ENCODE results near the gene RYR1.
A peak's percentile ranks its signal among the peaks of the same experiment; 100 is the strongest.

Gene RYR1

GRCh38 chr19:38427035-38427677 is 6.3 kb upstream of the RYR1 start:
- peak in 1 of 2 donors; percentile 3 for DNase-seq

DNA sequence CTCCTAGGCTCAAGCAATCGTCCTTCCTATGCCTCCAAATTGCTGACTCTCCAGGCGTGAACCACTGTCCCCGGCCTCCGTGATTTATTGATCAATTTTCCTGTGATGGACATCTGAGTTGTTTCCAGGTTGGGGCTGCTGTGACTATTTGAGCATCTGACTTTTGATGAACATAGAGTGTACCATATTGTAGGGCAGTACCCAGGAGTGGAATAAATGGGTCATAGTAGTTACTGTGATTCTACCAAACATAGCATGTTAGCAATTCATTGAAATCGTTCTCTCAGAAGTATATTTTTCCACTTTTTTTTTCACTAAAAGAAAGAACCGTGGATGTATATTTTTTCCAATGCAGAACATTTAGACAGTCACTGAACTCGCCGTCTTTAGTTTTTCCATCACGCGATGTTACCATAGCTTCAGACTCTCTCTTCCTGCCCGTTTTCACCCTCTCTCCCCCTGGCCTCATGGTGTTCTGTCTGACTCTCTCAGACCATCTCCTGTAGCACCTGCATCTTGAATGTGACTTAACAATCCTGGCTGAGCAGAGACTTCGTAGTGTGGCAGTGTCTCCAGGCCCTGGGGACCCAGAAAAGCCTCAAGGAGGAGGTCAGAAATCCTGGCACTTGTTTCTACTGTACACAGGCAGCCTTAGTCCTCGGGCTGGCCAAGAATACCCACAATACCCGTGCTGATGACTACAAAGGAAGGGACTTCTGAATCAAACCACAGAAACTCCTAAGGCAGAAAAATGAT is 4.3 kb upstream of the RYR1 start:
- DNase-seq = no peak

DNA sequence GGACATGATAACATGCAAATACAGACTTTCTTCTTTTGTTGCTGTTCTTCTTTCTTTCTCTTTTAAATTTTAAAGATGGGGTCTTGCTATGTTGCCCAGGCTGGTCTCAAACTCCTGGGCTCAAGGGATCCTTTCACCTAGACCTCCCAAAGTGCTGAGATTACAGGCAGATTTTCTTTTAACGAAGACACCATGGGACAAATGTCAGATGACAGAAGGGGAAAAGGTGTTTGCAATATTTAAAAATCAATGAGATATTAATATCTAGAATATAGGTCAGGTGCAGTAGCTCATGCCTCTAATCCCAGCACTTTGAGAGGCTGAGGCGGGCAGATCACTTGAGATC is 3.7 kb upstream of the RYR1 start:
- DNase-seq = no peak

DNA sequence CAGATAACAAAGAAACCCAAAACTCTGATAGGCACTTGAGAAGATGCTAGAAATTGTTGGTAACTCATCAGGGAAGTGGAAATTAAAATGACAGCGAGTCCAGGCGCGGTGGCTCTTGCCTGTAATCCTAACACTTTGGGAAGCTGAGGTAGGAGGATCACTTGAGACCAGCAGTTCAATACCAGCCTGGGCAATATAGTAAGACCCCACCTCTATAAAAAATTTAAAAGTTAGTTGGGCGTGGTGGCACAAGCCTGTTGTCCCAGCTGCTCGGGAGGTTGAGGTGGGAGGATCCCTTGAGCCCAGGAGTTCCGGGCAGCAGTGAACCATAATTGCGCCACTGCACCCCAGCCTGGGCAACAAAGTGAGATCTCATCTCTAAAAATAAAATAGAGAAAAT is 2.6 kb upstream of the RYR1 start:
- DNase-seq = no peak

DNA sequence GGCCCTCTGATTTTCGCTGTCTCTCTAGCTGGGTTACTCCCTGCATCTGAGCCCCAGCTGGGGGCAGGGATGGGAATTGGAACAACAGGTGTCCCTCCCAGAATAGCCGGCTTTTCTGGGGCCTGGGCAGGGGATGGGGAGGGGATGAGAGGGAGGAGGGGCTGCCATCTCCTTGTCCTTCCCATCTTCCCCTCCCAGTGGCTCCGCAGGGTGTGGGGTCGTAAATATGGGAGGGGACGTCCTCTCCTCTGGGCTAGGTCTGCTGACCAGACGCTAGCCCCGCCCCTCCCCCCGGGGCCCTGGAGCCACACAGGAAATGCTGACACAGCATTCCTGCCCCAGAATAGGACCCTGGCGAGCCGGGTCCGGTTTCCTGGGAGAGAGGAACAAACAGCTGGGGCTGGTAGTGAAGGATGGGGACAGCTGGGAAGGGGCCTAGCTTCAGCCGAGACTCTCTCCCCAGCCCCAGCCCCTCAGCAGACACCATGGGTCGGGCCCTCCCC is 1.1 kb downstream of the RYR1 start:
- no peak for DNase-seq

DNA sequence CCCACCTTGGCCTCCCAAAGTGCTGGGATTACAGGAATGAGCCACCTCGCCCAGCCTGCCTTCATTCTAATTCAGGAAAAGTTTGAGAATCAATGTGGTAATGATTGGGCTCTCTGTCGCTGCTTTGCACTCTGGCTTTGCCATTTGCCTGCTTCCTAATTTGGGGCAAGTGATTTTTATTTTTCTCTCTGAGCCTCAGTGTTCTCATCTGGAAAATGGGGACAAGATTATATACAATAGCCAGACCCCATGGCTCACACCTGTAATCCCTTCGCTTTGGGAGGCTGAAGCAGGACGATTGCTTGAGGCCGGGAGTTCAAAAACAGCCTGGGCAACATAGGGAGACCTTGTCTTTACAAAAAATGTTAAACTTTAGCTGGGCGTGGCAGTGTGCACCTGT is 3.8 kb downstream of the RYR1 start:
- no peak for DNase-seq

DNA sequence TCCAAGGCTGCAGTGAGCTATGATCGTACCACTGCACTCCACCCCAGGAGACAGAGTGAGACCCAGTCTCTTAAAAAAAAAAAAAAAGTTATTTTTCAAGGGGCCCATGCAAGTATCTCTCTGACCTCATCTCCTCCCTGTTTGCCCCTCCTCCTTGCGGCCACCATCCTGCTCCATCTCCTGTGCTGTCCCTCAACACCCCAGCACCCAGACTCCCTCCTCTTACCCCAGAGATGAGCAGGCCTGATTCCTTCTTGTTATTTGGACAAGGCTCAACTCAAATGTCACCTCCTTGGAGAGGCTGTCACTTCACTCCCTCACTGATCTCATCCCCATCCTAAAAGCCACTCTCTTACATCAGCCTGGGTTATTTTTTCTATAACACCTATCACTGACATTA is 4.4 kb downstream of the RYR1 start:
- DNase-seq = no peak

- no peak for DNase-seq
Measured at GRCh38 chr19:38440592-38440991, 7.1 kb downstream of the RYR1 start.

- no peak for DNase-seq
Measured at GRCh38 chr19:38441657-38442348, 8.3 kb downstream of the RYR1 start.

GRCh38 chr19:38442736-38443135 is 9.2 kb downstream of the RYR1 start:
- no peak for DNase-seq

- DNase-seq = no peak
Measured at GRCh38 chr19:38443458-38443999, 10.0 kb downstream of the RYR1 start.

- DNase-seq = no peak
Measured at GRCh38 chr19:38444026-38444425, 10.5 kb downstream of the RYR1 start.

- no peak for DNase-seq
Measured at GRCh38 chr19:38445362-38445761, 11.9 kb downstream of the RYR1 start.

GRCh38 chr19:38448225-38448624 is 14.7 kb downstream of the RYR1 start:
- no peak for DNase-seq

- no peak for DNase-seq
Measured at GRCh38 chr19:38449518-38449917, 16.0 kb downstream of the RYR1 start.

- no peak for DNase-seq
Measured at GRCh38 chr19:38451036-38451435, 17.5 kb downstream of the RYR1 start.

DNA sequence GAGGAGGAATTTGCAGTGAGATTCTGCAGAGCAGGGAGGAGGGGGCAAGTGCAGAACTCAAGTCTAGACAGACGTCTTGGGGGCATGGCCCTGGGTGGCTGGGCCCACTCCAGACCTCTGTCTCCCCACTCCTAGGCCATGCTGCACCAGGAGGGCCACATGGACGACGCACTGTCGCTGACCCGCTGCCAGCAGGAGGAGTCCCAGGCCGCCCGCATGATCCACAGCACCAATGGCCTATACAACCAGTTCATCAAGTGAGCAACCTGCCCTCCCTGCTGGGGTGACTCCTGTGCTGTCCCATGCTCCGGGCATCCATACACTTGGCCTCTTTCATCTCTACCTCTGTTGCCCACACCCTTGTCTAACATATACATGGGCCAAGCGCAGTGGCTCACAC is 18.1 kb downstream of the RYR1 start:
- DNase-seq = no peak

- no peak for DNase-seq
Measured at GRCh38 chr19:38452430-38453366, 19.2 kb downstream of the RYR1 start.

DNA sequence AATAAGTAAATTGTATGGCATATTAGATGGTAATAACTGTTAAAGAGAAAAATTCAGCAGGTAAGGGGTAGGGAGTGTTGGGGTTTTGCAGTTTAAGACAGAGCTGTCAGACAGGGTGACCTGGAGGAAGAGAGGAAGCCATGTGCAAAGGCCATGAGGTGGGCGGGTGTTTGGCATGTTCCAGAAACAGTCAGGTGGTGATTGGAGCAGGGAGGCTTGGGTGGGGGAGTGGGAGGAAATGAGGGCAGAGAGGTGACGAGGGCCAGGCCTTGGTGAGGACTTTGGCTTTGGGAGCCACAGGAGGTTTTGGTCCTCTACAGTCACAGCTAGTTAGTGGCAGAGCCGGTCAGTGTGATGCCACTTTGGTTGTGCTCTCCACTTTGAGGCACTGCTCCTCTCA is 20.1 kb downstream of the RYR1 start:
- peak in 1 of 2 donors; percentile 19 for DNase-seq

DNA sequence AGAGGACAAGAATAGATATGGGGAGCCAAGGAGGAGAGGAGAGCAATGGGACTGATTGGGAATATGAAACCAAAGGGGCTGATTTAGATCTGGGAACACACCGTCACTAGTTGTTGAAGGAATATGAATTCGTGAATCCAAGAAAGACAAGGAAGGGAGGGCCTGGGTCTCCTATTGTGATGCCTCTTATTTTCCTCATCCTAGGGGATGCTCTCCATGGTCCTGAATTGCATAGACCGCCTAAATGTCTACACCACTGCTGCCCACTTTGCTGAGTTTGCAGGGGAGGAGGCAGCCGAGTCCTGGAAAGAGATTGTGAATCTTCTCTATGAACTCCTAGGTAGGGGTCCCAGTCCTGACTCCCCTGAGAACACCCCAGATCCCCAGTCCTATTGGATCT is 21.5 kb downstream of the RYR1 start:
- DNase-seq = no peak

- no peak for DNase-seq
Measured at GRCh38 chr19:38457202-38457601, 23.7 kb downstream of the RYR1 start.

GRCh38 chr19:38457690-38458405 is 24.4 kb downstream of the RYR1 start:
- no peak for DNase-seq
